Gastroesophageal sphincter (tissue), 4 donors: ENCODE results near the gene USP32. TPM values are rescaled to one million over a fixed set of nuclear protein-coding genes. Genes with fewer than 3 reads are reported as not detected.
A peak's percentile ranks its signal among the peaks of the same experiment; 100 is the strongest.

ENCODE experiments used
- ATAC-seq: fragments of 150-250 bp; one replicate; pipeline ENCODE4 v1.9.1; 2016; ENCODE audit warnings: mild to moderate bottlenecking, moderate library complexity
- H3K27ac ChIP-seq, 4 donors: fragments of 200-600 bp; sonication (generic) in 3 of 4; 1 replicate in 3 of 4; 2 replicates in 1 of 4; pipeline ENCODE4 v1.5.1; 2016 to 2019
- H3K27me3 ChIP-seq: fragments of 200-600 bp; sonication (generic); one replicate; pipeline ENCODE4 v1.5.1; 2019
- H3K36me3 ChIP-seq, 2 donors: fragments of 200-600 bp; sonication (generic); one replicate each; pipeline ENCODE4 v1.5.1; 2019; ENCODE audit warnings: control low read depth in 1 of 2
- H3K4me1 ChIP-seq, 3 donors: fragments of 200-600 bp; sonication (generic); 1 replicate in 2 of 3; 2 replicates in 1 of 3; pipeline ENCODE4 v1.5.1; 2016 to 2019; ENCODE audit warnings: control low read depth in 2 of 3
- H3K4me3 ChIP-seq, 2 donors: fragments of 200-600 bp; sonication (generic); one replicate each; pipeline ENCODE4 v1.5.1; 2019; ENCODE audit warnings: mild to moderate bottlenecking in 1 of 2, moderate library complexity in 1 of 2
- H3K9me3 ChIP-seq, 3 donors: fragments of 200-600 bp; sonication (generic); one replicate each; pipeline ENCODE4 v1.5.1; 2017 to 2019; ENCODE audit warnings: control low read depth in 2 of 3
- CTCF ChIP-seq, 4 experiments: fragments of 200-600 bp in 2 of 4; fragments of 450-650 bp in 2 of 4; sonication (generic) in 1 of 4; IDR thresholded peaks; one replicate each; pipeline ENCODE4 v1.5.1; 2017 to 2019; ENCODE audit warnings: antibody characterized with exemption in 4 of 4, mild to moderate bottlenecking in 2 of 4, moderate library complexity in 2 of 4
- EP300 ChIP-seq: sonication (generic); formaldehyde crosslinking; IDR thresholded peaks from one replicate; pipeline ENCODE4 v1.6.1; 2017; ENCODE audit warnings: antibody characterized with exemption, mild to moderate bottlenecking
- POLR2A ChIP-seq, 2 donors: fragments of 450-650 bp; IDR thresholded peaks; one replicate each; pipeline ENCODE4 v1.6.1; 2017; ENCODE audit warnings: antibody characterized with exemption in 2 of 2, mild to moderate bottlenecking in 2 of 2, moderate library complexity in 1 of 2
- POLR2AphosphoS5 ChIP-seq: sonication (generic); formaldehyde crosslinking; IDR thresholded peaks from one replicate; pipeline ENCODE4 v1.6.1; 2017; ENCODE audit warnings: antibody characterized with exemption
- WGBS, 2 donors: methylation state at CpG; one replicate each; pipeline ENCODE4 v1.1.5; 2018; ENCODE audit warnings: low coverage in 1 of 2; 5-methylcytosine and 5-hydroxymethylcytosine counted together
- total RNA-seq, 4 donors: library from RNA; depleted of rRNA; stranded (reverse); fragments of >200 nt; gene quantifications; one replicate each; pipeline ENCODE4 v1.1.0, GENCODE V29; 2016

USP32 gene
- total RNA-seq, 4 donors from 2014 or later: 44.1 to 55.5 (median 51.4) TPM

- WGBS, 2 donors: 93 to 99% methylated on average over 7 of the region's 7 CpGs
- Histone ChIP-seq H3K36me3 (peaks cover 0 to 26% of the 10 kb centered on the region in 2 donors), H3K9me3 (no peaks in the 10 kb centered on the region), H3K27ac (no peak overlapping the region), H3K4me3 (no peak overlapping the region), H3K4me1 (no peaks in the 10 kb centered on the region), H3K27me3 (no peaks in the 10 kb centered on the region)
- no peak for ATAC-seq
- TF ChIP-seq EP300 (no peak), POLR2A (IDR thresholded peaks at IDR 0.05) (no peak), POLR2AphosphoS5 (no peak), CTCF (IDR thresholded peaks at IDR 0.05) (no peak)
Measured at GRCh38 chr17:60247836-60248461, 144.0 kb downstream of the USP32 start.

GRCh38 chr17:60244656-60245055 is 147.3 kb downstream of the USP32 start:
- Histone ChIP-seq H3K27ac (no peak overlapping the region), H3K4me1 (no peaks in the 10 kb centered on the region), H3K9me3 (no peaks in the 10 kb centered on the region), H3K36me3 (peaks cover 0 to 22% of the 10 kb centered on the region in 2 donors), H3K4me3 (no peak overlapping the region), H3K27me3 (no peaks in the 10 kb centered on the region)
- TF ChIP-seq POLR2A (IDR thresholded peaks at IDR 0.05): no peak
- no peak for TF ChIP-seq EP300
- no peak for TF ChIP-seq CTCF (IDR thresholded peaks at IDR 0.05)
- no peak for TF ChIP-seq POLR2AphosphoS5
- no peak for ATAC-seq
- WGBS, 2 donors: 88 to 90% methylated on average over 7 of the region's 8 CpGs

- no peaks in the 10 kb centered on the region for H3K4me1 ChIP-seq
- peaks cover 0 to 23% of the 10 kb centered on the region in 2 donors for H3K36me3 ChIP-seq
- no peaks in the 10 kb centered on the region for H3K27me3 ChIP-seq
- H3K27ac ChIP-seq: no peak overlapping the region
- no peaks in the 10 kb centered on the region for H3K9me3 ChIP-seq
- WGBS, 2 donors: 96 to 100% methylated on average over 3 of the region's 3 CpGs
- no peak overlapping the region for H3K4me3 ChIP-seq
- no peak for ATAC-seq
- no peak for TF ChIP-seq EP300
- no peak for TF ChIP-seq POLR2A (IDR thresholded peaks at IDR 0.05)
- no peak for TF ChIP-seq CTCF (IDR thresholded peaks at IDR 0.05)
Measured at GRCh38 chr17:60240290-60240689, 151.6 kb downstream of the USP32 start.

GRCh38 chr17:60231691-60232090 is 160.2 kb downstream of the USP32 start:
- WGBS, 2 donors: 58 to 82% methylated on average over 2 of the region's 2 CpGs
- Histone ChIP-seq H3K4me1 (no peaks in the 10 kb centered on the region), H3K27ac (no peak overlapping the region), H3K9me3 (no peaks in the 10 kb centered on the region), H3K4me3 (no peak overlapping the region), H3K27me3 (no peaks in the 10 kb centered on the region), H3K36me3 (peaks cover 0 to 29% of the 10 kb centered on the region in 2 donors)
- TF ChIP-seq POLR2A (IDR thresholded peaks at IDR 0.05) (no peak), POLR2AphosphoS5 (no peak), EP300 (no peak), CTCF (IDR thresholded peaks at IDR 0.05) (no peak)
- no peak for ATAC-seq

GRCh38 chr17:60231234-60231633 is 160.7 kb downstream of the USP32 start:
- no peak for ATAC-seq
- no peak overlapping the region for H3K27ac ChIP-seq
- WGBS, 2 donors: 63 to 88% methylated on average over 4 of the region's 4 CpGs

More at GRCh38 chr17:60231234-60231633, 160.7 kb downstream of the USP32 start:
- Histone ChIP-seq H3K36me3 (peaks cover 0 to 31% of the 10 kb centered on the region in 2 donors), H3K27me3 (no peaks in the 10 kb centered on the region), H3K4me1 (no peaks in the 10 kb centered on the region), H3K4me3 (no peak overlapping the region), H3K9me3 (no peaks in the 10 kb centered on the region)
- no peak for TF ChIP-seq POLR2A (IDR thresholded peaks at IDR 0.05)
- TF ChIP-seq POLR2AphosphoS5: no peak
- TF ChIP-seq CTCF (IDR thresholded peaks at IDR 0.05): peak in 1 of 4 experiments; percentile 26
- no peak for TF ChIP-seq EP300
